ENCODE data around the gene IFNAR2.
A peak's percentile ranks its signal among the peaks of the same experiment; 100 is the strongest.

IFNAR2 gene

DNA sequence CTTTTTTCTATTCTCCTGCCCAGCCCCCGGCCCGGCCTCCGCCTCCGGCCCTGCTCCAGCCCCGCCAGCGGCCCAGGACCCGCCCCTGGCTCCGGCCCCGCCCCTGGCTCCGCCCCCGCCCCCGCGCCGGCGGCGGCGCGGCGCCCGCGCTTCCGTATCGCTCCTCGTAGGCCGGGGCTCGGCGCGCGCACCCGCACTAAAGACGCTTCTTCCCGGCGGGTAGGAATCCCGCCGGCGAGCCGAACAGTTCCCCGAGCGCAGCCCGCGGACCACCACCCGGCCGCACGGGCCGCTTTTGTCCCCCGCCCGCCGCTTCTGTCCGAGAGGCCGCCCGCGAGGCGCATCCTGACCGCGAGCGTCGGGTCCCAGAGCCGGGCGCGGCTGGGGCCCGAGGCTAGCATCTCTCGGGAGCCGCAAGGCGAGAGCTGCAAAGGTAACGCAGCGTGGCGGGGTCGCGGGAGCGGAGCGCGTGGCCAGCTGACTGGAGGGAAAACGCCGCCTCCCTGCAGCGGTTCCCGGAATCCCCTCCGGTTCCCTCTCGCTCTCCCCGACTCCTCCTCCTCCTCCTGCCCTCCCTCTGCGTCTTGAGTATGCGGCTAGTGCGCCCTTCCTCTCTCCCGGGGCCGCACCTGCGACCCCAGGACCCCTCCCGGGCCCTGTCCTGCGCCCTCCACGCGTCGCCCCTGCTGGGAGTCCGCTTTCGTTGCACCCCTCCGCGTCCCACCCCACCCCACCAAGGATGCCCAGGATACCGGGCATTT lies at the start of gene IFNAR2:
TSS of gene IFNAR2 (plus strand) at position 155 of the 761 bp plus-strand sequence. CDS start 11,985 bp downstream, outside the sequence.
- DNase-seq (ENCODE audit: low read depth) = peak; percentile 71

- DNase-seq (ENCODE audit: low read depth) = no peak
These were observed 43.9 kb upstream of the IFNAR2 start for GRCh38 chr21:33185852-33186251.

- DNase-seq (ENCODE audit: low read depth) = no peak
These were observed 42.5 kb upstream of the IFNAR2 start for GRCh38 chr21:33187276-33187675.

- DNase-seq (ENCODE audit: low read depth) = no peak
These were observed 40.5 kb upstream of the IFNAR2 start for GRCh38 chr21:33189237-33189636.

DNA sequence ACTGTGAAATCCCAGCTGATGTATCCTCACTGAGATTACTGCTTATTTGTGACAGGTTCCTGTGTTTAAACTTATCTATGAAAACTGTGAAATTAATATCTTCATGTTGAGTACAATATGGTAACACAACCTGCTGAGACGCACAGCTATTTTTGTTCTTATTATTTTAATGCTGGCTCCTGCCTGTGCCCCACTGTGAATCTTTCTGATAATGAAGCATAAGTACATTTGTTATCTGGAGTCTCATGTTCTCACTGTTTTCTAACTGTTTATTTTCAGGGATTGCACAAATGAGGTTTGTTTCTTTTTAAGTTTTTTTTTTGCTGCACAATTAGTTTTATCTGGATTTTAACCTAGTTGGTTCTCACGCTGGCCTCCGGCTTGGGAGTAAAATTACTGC lies 39.9 kb upstream of the IFNAR2 start:
- no peak for DNase-seq (ENCODE audit: low read depth)

DNA sequence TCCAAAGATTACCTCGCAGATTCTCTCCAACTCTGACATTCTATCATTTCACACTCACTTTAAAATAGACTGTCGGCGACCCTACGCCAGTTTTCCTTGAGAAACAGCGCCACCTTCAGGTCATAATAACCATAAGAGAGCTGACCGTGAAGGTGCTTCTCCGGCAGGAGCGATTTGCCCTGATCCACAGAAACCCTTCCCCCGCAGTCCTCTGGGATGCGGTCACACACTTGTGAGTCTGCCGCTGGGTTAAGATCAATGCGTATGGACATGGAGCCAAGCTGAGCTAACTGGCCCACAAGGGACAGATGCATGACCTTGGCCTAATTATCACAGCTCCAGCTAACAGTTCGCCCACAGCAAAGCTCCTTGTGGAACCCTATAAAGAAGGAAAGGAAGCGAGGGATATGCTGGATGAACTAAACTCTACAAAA lies 32.8 kb upstream of the IFNAR2 start:
- DNase-seq (ENCODE audit: low read depth) = no peak

DNA sequence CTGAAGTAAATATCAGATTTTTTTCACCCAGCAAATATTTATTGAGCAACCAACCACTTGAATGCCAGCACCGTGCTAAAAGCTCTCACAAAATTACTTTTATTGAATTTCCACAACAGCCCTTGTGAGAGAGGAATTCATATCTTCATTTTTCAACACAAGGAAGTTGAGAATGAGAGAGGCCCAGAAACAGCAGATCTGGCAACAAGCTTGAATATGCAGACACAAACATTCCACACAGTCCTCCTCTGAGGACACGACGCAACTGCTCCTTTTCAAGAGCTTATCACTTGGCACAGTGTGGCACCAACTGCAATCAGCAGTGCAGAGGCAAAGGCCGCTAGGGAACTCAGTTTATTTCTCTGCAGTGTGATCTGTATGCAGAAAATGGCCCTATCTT lies 32.2 kb upstream of the IFNAR2 start:
- no peak for DNase-seq (ENCODE audit: low read depth)

DNA sequence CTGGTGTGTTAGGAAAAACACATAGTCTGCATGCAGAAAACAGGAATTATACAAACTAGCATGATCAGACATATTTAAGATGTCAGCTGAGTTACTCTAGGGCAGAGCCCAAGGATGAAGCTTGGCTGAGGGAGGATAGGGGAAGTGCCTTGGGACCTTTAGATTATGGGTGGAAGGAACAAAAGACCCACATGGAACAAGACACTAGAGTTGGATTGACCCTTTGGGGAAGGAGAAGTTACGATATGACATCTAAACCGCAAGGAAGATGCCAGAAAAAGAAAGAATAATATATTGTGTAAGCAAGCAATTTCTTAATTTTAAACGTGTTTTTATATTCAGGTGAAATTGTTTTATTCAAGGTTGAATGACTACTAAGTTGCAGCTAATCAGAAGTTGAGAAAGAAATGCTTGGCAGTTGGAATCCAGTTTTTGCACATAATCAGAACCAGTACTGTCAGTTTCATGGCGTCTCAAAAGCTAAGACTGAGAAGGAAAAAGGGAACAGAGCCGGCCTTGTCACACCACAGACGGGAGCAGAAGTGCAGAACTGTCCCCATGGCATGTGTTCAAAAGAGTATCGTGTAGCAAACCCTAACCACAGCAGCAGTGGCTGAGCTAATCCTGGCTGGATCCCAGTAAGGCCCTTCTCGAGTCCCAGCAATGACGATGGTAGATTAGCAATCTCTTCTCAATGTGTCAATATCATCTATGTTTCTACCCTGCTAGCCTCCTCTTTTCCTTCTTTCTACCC lies 31.2 kb upstream of the IFNAR2 start:
- no peak for DNase-seq (ENCODE audit: low read depth)

- DNase-seq (ENCODE audit: low read depth) = no peak
These were observed 30.7 kb upstream of the IFNAR2 start for GRCh38 chr21:33199100-33199464.

DNA sequence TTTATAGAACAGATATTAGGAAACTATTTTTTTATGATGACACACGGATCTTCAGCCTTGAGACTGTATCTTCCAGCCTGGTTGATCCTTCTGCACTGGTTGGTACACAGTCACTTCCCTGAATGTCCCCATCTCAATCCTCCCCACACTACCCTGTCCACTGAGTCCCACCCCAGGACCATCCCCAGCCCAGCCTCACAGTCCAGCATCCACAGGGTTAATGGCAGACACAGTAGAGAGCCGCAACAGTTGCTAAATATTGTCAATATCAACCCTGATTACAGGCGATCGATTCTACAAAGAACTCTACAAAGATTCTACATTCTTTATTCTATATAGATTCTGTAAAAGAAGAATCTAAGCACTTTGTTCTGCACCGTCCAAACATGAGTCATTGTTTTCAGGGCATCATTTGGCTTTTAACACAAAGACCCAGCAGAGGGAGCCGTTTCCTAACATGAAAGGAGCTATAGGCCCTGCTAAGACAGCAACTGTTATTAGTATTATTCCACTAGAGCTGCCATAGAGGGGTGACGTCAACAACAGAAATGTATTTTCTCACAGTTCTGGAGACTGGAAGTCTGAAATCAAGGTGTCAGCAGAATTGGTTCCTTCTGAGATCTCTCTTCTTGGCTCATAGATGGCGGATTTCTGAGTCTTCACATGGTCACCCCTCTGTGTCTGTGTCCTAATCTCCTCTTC lies 30.1 kb upstream of the IFNAR2 start:
- DNase-seq (ENCODE audit: low read depth) = peak; percentile 57

- DNase-seq (ENCODE audit: low read depth) = no peak
These were observed 27.8 kb upstream of the IFNAR2 start for GRCh38 chr21:33201956-33202355.

DNA sequence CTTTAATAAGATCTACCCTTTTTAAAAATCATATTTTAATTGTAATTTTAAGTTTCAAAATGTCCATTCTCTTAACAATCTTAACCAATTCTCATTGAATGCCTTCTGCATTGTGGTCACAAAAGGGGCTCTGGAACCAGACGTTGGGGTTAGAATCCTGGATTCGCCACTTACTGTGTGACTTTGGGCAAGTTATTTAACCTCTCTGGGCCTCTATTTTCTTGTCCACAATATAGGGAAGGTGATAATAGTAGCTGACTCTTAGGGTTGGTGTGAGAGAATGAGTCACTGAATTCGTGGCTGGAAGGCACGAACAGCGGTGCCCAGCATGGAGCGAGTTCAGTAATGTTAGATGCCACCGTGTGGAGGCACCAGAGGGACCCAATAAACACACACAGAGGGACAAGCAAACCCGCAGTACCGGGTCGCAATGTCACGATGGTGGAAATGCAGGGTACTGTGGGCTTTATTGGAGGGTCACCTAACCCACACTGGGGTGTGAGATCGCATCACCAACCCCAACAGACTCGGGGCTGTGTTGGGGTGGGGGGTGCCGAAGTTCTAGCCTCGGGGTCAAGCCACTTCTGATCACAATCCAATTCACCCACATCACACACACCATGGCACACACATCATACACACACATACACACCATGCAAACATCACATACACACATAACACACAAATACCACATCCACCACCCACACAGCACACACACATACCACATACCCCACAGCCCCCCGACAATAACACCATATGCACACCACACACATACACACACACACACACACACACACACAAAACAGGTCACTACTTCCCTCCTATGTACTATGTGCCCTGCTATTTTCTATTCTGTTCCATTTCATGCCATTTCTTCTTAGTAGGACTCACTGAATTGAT lies 27.0 kb upstream of the IFNAR2 start:
- DNase-seq (ENCODE audit: low read depth) = no peak

- DNase-seq (ENCODE audit: low read depth) = no peak
These were observed 26.4 kb upstream of the IFNAR2 start for GRCh38 chr21:33203371-33203724.

DNA sequence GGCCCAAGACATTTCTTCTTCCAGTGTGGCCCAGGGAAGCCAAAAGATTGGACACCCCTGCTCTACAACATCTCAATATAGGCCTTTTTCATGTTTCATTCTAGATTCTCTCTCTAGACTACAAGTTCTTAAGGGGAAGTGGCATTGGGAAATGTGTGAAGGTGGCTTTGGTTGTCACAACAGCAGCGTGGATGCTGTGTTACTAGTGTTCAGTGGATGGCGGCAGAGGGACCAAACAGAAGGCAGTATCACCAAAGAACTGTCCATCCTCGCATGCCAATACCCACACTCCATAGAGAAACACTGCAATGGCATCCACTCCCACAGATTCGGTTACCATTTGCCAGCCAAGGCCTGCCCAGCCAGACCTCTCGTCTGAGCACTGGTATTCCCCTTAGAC lies 24.3 kb upstream of the IFNAR2 start:
- DNase-seq (ENCODE audit: low read depth) = no peak

- no peak for DNase-seq (ENCODE audit: low read depth)
These were observed 22.9 kb upstream of the IFNAR2 start for GRCh38 chr21:33206771-33207281.

- DNase-seq (ENCODE audit: low read depth) = no peak
These were observed 22.1 kb upstream of the IFNAR2 start for GRCh38 chr21:33207449-33208149.

DNA sequence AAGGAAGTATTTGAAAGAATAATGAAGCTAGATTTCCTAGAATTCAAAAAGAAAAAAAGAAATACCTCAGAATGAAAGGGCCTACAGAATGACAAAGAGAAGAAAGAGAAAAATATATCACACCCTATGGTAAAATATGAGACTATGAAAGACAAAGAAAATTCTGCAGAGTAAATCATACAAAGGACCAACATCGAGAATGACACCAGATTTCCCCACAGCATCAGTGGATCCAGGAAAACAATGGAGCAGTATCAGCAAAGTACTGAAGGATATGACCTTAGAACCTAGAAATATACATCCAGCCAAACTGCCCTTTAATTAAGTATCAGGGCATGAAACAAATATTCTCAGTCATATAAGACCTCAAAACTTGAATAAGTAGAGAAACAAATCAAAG lies 21.2 kb upstream of the IFNAR2 start:
- no peak for DNase-seq (ENCODE audit: low read depth)

DNA sequence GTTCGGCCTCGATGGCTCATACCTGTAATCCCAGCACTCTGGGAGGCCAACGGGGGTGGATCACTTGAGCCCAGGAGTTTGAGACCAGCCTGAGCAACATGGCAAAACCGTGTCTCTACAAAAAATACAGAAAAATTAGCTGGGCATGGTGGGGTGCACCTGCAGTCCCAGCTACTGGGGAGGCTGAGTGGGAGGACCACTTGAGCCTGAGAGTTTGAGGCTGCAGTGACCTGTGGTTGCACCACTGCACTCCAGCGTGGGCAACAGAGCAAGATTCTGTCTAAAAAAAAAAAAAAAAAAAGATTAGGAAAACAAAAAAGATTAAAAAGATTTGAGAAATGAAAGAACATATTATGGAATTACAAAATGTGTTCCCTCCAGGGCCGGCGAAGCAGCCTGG lies 18.4 kb upstream of the IFNAR2 start:
- DNase-seq (ENCODE audit: low read depth) = no peak

DNA sequence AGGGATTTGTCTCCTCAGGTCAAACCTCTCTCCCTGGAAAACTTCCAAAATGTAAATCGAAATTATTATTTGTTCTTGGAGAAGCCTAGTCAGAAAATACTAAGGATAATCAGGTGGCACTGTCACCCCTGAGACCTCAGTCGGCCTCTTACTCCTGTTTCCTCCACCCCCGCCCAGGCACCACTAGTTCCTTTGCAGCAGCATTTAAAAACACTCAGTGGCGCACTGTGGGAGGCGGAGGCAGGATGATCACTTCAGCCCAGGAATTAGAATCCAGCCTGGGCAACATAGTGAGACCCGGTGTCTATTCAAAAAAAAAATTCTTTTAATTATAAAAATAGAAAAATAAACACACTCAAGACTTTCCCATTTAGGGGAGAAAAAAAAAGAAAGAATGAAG lies 18.0 kb upstream of the IFNAR2 start:
- DNase-seq (ENCODE audit: low read depth) = no peak

DNA sequence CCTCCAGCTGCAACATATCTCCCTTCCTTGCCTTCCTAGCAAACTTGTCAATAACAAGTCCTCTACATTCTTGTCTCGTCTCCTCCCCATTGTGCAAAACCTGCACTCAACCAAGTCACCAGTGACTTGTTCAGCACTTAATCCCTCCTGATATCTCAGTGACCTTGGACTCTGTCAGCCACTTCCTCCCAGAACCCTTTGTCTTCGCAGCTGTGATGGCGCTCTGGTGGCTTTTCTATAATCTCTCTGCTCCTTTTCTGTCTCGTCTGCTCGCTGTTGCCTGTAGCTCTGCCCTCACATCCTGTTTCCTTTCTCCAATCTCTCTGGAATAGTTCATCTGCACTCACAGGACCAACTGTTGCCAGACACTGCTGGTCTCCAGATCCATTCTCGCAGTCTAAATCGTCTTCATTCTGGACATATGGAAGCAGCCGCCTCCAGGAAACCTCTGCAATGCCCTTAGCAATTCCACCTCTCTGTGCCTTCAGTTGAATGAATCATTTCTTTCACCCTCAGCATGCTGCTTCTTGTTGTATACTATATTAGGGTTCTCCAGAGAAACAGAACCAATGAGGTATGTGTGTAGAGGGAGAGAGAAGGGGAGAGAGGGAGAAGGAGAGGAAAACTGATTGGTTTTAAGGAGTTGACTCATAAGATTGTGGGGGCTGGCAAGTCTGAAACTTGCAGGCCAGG lies 17.4 kb upstream of the IFNAR2 start:
- DNase-seq (ENCODE audit: low read depth) = no peak

- no peak for DNase-seq (ENCODE audit: low read depth)
These were observed 15.7 kb upstream of the IFNAR2 start for GRCh38 chr21:33214056-33214455.

All from activated T-helper 9 cell treated with anti-CD3 and anti-CD28 coated beads, Interleukin-2, amount 50 U/mL, for 16 hours (primary cell).